CD4-positive, alpha-beta T cell (primary cell): ENCODE results near the gene SND1. TPM values are rescaled to one million over a fixed set of nuclear protein-coding genes. Genes with fewer than 3 reads are reported as not detected.

Experiments
- ATAC-seq: fragments of 200-7000 bp; cut with Tn5 transposase; one replicate; pipeline ENCODE4 v1.10.0; 2022; ENCODE audit warnings: mild to moderate bottlenecking; ENCODE audit not compliant: poor library complexity
- CTCF ChIA-PET: fragments of 350-600 bp; sonication (Branson Sonifier 250); formaldehyde crosslinking; loops from one replicate; lab custom pipeline; 2021; ENCODE audit warnings: antibody characterized with exemption, inconsistent platforms; lab: Charles Lee
- POLR2A ChIA-PET: fragments of 350-600 bp; sonication (Branson Sonifier 250); formaldehyde crosslinking; loops from one replicate; lab custom pipeline; 2021; ENCODE audit warnings: antibody characterized with exemption, inconsistent platforms; lab: Charles Lee
- DNase-seq, 14 experiments: peaks; one replicate each; pipeline ENCODE4 v3.0.0-alpha.2; 2013 to 2020; ENCODE audit warnings: mixed read lengths in 2 of 14
- H3K27ac ChIP-seq, 2 donors: one replicate each; pipeline versions ENCODE4 v1.5.1 to v1.7.0; 2013; ENCODE audit warnings: low read length in 2 of 2, low read depth in 1 of 2, mild to moderate bottlenecking in 1 of 2
- H3K27me3 ChIP-seq, 2 experiments: 1 replicate in 1 of 2; 2 replicates in 1 of 2; pipeline versions ENCODE4 v1.6.1 to v1.7.0; 2013; ENCODE audit warnings: low read length in 2 of 2, control low read depth in 1 of 2, mild to moderate bottlenecking in 1 of 2, moderate library complexity in 1 of 2; ENCODE audit not compliant: insufficient read depth in 2 of 2, control insufficient read depth in 1 of 2
- H3K36me3 ChIP-seq: one replicate; pipeline ENCODE4 v1.6.1; 2013; ENCODE audit warnings: low read length, control low read depth; ENCODE audit not compliant: insufficient read depth
- H3K4me1 ChIP-seq: one replicate; pipeline ENCODE4 v1.6.1; 2013; ENCODE audit warnings: low read length, control low read depth; ENCODE audit not compliant: insufficient read depth
- H3K4me3 ChIP-seq: one replicate; pipeline ENCODE4 v1.5.1; 2013; ENCODE audit warnings: mild to moderate bottlenecking, low read length, moderate library complexity
- H3K9me3 ChIP-seq, 2 experiments: 1 replicate in 1 of 2; 2 replicates in 1 of 2; pipeline versions ENCODE4 v1.6.1 to v1.7.0; 2013; ENCODE audit warnings: low read length in 2 of 2, mild to moderate bottlenecking in 2 of 2, control low read depth in 1 of 2, moderate library complexity in 1 of 2; ENCODE audit not compliant: control insufficient read depth in 1 of 2, insufficient read depth in 1 of 2
- H3K27ac Mint-ChIP-seq: one replicate; pipeline ENCODE4 v1.8.0; 2020; ENCODE audit warnings: mixed read lengths
- H3K27me3 Mint-ChIP-seq: one replicate; pipeline ENCODE4 v1.8.0; 2021; ENCODE audit warnings: mixed read lengths
- H3K36me3 Mint-ChIP-seq: one replicate; pipeline ENCODE4 v1.8.0; 2021; ENCODE audit warnings: low read depth, mixed read lengths
- H3K4me1 Mint-ChIP-seq: one replicate; pipeline ENCODE4 v1.8.0; 2021; ENCODE audit warnings: low read depth, mixed read lengths
- H3K4me3 Mint-ChIP-seq: one replicate; pipeline ENCODE4 v1.8.0; 2020; ENCODE audit warnings: mild to moderate bottlenecking, mixed read lengths
- H3K9me3 Mint-ChIP-seq: one replicate; pipeline ENCODE4 v1.8.0; 2020; ENCODE audit warnings: mixed read lengths
- intact Hi-C, 2 experiments: fragments of 100-400 bp; cut with DNase I in 1 of 2; cut with micrococcal nuclease in 1 of 2; formaldehyde crosslinking; loops; one replicate each; pipeline versions ENCODE4 v1.15.1 to v1.9.0; 2023 to 2025; cut with DNase I, micrococcal nuclease
- total RNA-seq, 174 experiments: library from RNA in 2 of 174; stranded (reverse) in 2 of 174; gene quantifications; one replicate each; pipeline ENCODE4 v1.2.3 and lab custom pipeline; 2021 to 2026
- TF ChIP-seq, protein P1 (sequence below): fragments of 200-600 bp; IDR thresholded peaks from one replicate; pipeline ENCODE4 v1.8.0; 2022; ENCODE audit warnings: antibody characterized with exemption, mild to moderate bottlenecking

SND1 gene
- total RNA-seq, 2 experiments from 2014 or later: 104 to 113 TPM

DNA sequence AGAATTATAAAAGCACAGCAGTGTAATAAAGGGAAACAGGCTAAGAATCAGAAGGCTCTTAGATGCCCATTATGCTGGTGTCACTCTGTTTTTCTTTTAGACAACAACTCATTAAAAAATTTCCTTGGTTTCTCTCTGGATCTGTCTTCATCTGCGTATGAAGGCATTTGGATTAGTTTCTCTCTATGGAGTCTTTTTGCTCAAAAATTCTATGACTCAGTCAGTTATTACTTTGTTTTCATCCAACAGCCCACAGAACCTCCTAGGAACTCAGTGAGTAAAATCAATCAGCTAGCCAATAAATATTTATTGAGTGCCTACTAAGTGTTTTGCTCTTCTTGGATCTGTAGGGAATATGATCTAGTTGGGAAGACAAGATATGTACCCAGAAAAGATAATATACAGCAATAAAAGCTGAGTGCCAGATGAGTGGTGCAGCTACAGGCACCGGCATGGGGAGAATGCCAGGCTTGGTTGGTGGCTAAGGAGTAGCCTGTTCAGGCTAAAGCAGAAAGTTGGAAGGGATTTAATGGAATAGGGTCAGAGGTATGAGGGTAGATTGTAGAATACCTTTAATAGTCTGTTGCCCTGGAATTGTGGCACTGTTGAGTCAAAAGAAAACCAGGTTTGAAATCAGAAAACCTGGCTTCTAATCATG is 223.1 kb downstream of the SND1 start:
- Histone ChIP-seq H3K27ac (no peak overlapping the region), H3K4me1 (peaks cover 6% of the 10 kb centered on the region), H3K4me3 (no peak overlapping the region), H3K36me3 (no peaks in the 10 kb centered on the region), H3K27me3 (no peaks in the 10 kb centered on the region), H3K9me3 (no peaks in the 10 kb centered on the region)
- TF ChIP-seq, protein P1, sequence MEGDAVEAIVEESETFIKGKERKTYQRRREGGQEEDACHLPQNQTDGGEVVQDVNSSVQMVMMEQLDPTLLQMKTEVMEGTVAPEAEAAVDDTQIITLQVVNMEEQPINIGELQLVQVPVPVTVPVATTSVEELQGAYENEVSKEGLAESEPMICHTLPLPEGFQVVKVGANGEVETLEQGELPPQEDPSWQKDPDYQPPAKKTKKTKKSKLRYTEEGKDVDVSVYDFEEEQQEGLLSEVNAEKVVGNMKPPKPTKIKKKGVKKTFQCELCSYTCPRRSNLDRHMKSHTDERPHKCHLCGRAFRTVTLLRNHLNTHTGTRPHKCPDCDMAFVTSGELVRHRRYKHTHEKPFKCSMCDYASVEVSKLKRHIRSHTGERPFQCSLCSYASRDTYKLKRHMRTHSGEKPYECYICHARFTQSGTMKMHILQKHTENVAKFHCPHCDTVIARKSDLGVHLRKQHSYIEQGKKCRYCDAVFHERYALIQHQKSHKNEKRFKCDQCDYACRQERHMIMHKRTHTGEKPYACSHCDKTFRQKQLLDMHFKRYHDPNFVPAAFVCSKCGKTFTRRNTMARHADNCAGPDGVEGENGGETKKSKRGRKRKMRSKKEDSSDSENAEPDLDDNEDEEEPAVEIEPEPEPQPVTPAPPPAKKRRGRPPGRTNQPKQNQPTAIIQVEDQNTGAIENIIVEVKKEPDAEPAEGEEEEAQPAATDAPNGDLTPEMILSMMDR: no peak
- H3K36me3 Mint-ChIP-seq: no peaks in the 10 kb centered on the region
- H3K27ac Mint-ChIP-seq: no peak overlapping the region
- no peak overlapping the region for H3K4me3 Mint-ChIP-seq
- ChIA-PET POLR2A (no interaction called here), CTCF (no interaction called here)
- DNase-seq: no peak
- H3K27me3 Mint-ChIP-seq: no peaks in the 10 kb centered on the region
- intact Hi-C loops: no loop called here
- no peaks in the 10 kb centered on the region for H3K9me3 Mint-ChIP-seq
- peaks cover 20% of the 10 kb centered on the region for H3K4me1 Mint-ChIP-seq
- ATAC-seq: no peak

DNA sequence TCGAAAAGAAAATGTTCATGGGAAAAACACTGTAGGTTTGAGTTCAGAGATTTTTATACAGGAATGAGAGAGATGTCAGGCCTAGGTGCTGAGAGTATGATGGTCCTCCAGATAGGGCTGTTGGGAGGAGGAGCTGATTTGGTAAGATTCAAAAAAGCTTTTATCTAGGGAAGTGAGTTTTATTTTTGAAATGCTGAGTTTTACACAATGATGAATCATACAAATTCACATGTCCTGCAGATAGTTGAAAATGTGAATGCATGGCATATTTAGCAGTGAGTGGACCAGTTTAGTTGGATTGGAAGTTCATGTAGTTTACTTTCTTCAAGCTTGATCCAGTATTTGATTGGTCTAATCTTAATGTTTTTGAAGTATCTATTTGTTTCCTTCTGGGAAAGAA is 224.4 kb downstream of the SND1 start:
- ATAC-seq (no peak), DNase-seq (no peak)
- Mint-ChIP-seq H3K27ac (no peak overlapping the region), H3K27me3 (no peaks in the 10 kb centered on the region), H3K4me1 (peaks cover 19% of the 10 kb centered on the region), H3K9me3 (no peaks in the 10 kb centered on the region), H3K4me3 (no peak overlapping the region), H3K36me3 (no peaks in the 10 kb centered on the region)
- H3K27me3 ChIP-seq: no peaks in the 10 kb centered on the region
- ChIA-PET POLR2A (no interaction called here), CTCF (no interaction called here)
- TF ChIP-seq, protein P1: no peak
- H3K9me3 ChIP-seq: no peaks in the 10 kb centered on the region
- H3K4me3 ChIP-seq: no peak overlapping the region
- no peak overlapping the region for H3K27ac ChIP-seq
- intact Hi-C loops: no loop called here
- H3K36me3 ChIP-seq: no peaks in the 10 kb centered on the region
- H3K4me1 ChIP-seq: peaks cover 6% of the 10 kb centered on the region

DNA sequence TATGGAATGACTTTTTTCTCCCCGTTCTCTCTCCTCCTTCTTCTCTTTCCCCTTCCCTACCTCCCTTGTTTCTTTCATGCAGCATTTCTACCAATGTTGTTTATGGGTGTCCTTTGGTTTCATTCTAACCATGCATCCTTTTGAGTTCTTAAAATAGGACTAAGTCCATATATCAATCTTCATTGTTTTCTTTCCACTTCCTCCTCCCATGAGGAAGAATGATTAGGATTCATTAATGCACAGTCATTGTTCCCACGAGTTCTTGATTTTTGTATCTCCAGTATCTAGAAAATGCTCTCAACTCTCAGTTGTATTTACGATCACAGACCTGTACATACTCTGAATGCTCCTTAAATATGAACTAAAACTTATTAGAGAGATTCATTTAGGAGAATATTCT is 226.0 kb downstream of the SND1 start:
- Mint-ChIP-seq H3K27me3 (no peaks in the 10 kb centered on the region), H3K4me3 (no peak overlapping the region), H3K4me1 (peaks cover 13% of the 10 kb centered on the region), H3K9me3 (no peaks in the 10 kb centered on the region), H3K36me3 (no peaks in the 10 kb centered on the region), H3K27ac (no peak overlapping the region)
- TF ChIP-seq, protein P1: no peak
- Histone ChIP-seq H3K27ac (no peak overlapping the region), H3K4me1 (peaks cover 6% of the 10 kb centered on the region), H3K27me3 (no peaks in the 10 kb centered on the region), H3K9me3 (no peaks in the 10 kb centered on the region), H3K4me3 (no peak overlapping the region), H3K36me3 (no peaks in the 10 kb centered on the region)
- intact Hi-C loops: no loop called here
- POLR2A ChIA-PET: no interaction called here
- no peak for DNase-seq
- ATAC-seq: no peak
- CTCF ChIA-PET: no interaction called here
